Fibroblast of the aortic adventitia (primary cell): Measurements from ENCODE around the gene CCDC141. TPM values are rescaled to one million over a fixed set of nuclear protein-coding genes. Genes with fewer than 3 reads are reported as not detected.

Source experiments
- DNase-seq: peaks from one replicate; pipeline ENCODE4 v3.0.0-alpha.2; 2010; ENCODE audit warnings: low read depth
- H3K4me3 ChIP-seq: 2 replicates; pipeline ENCODE4 v1.5.1; 2011; ENCODE audit warnings: low read depth, mild to moderate bottlenecking, control low read depth, low read length, moderate library complexity
- total RNA-seq: library from RNA; depleted of rRNA; stranded (reverse); fragments of >200 nt; gene quantifications from 2 replicates; pipeline ENCODE4 v1.2.3, GENCODE V29; 2012; ENCODE audit warnings: low replicate concordance
- TF ChIP-seq, protein P1 (sequence below): IDR thresholded peaks from 2 replicates; pipeline ENCODE4 v1.5.1; 2011; ENCODE audit warnings: mild to moderate bottlenecking, low read length, control low read depth, inconsistent platforms; ENCODE audit not compliant: insufficient read depth

The CCDC141 gene
- total RNA-seq, 1 donor = 2.7 TPM

DNA sequence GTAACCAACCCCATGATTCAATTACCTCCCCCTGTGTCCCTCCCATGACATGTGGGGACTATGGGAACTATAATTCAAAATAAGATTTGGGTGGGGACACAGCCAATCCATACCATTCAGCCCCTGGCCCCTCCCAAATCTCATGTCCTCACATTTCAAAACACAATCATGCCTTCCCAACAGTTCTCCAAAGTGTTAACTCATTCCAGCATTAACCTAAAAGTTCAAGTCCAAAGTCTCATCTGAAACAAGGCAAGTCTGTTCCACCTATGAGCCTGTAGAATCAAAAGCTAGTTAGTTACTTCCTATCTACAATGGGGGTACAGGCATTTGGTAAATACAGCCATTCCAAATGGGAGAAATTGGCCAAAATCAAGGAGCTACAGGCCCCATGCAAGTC is 32.0 kb upstream of the CCDC141 start:
- TF ChIP-seq, protein P1, sequence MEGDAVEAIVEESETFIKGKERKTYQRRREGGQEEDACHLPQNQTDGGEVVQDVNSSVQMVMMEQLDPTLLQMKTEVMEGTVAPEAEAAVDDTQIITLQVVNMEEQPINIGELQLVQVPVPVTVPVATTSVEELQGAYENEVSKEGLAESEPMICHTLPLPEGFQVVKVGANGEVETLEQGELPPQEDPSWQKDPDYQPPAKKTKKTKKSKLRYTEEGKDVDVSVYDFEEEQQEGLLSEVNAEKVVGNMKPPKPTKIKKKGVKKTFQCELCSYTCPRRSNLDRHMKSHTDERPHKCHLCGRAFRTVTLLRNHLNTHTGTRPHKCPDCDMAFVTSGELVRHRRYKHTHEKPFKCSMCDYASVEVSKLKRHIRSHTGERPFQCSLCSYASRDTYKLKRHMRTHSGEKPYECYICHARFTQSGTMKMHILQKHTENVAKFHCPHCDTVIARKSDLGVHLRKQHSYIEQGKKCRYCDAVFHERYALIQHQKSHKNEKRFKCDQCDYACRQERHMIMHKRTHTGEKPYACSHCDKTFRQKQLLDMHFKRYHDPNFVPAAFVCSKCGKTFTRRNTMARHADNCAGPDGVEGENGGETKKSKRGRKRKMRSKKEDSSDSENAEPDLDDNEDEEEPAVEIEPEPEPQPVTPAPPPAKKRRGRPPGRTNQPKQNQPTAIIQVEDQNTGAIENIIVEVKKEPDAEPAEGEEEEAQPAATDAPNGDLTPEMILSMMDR = no peak
- H3K4me3 ChIP-seq = no peak overlapping the region
- no peak for DNase-seq

DNA sequence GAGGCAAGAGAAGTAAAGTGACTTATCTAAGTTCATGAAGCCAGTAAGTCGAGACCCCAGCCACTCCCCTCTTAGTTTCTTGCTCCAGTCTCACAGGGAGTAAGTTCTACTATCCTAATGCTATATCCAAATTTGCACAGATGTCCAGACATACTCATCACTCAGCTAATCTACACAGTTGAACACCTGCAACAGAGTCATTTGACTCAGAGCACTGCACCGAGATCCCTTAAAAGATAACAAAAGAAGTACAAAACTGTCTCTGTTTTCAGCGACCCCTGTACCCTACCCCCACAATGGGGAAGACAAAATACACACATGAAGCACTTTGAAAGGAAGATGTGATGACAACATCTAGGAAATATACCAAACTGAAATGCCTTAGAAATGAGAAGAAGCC is 22.6 kb upstream of the CCDC141 start:
- no peak for DNase-seq
- no peak overlapping the region for H3K4me3 ChIP-seq
- TF ChIP-seq, protein P1 = no peak

DNA sequence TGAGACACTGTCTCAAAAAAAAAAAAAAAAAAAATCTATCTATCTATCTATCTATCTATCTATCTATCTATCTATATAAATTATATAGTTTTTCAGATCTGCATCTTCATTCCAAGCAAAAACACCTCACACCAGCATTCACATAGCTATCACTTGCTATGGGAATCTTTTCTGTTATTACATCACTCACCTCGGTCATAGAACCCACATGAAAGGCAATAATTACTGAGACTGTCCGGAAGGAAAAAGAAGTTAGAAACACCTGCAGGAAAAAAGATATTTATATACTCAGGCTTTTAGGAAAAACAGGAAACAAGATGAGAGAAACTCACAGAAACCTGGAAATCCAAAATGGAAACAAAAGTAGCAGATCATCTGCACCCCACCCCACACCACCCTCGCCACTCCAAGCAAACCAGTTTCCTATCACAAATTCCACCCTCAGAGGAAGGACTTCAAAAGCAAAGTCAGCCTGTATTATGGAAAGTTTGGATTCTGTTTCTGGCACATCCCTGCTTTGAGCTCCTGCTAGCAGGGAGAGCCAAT is 21.9 kb upstream of the CCDC141 start:
- TF ChIP-seq, protein P1 = no peak
- H3K4me3 ChIP-seq = no peak overlapping the region

DNA sequence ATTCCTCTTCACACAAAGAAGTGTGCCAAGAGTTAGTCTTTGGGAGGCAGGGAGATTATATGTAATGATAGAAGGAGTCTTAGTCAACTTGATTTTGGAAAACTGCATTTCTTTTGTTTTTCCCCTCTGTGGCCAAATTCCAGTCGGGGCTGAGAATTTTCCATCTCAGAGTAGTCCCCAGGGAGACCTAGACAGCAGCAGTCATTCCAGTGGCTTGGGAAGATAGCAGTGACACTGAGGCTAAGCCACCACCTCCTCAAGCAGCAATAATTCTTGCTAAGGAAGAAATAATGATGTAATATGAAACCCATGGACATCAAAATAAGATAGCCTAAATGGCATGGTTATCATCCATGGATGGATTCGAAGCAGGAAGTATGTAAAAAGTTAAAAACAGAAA is 21.0 kb upstream of the CCDC141 start:
- no peak for DNase-seq
- TF ChIP-seq, protein P1 = no peak
- no peak overlapping the region for H3K4me3 ChIP-seq

More for the DNA sequence above, 21.9 kb upstream of the CCDC141 start:
- no peak for DNase-seq

DNA sequence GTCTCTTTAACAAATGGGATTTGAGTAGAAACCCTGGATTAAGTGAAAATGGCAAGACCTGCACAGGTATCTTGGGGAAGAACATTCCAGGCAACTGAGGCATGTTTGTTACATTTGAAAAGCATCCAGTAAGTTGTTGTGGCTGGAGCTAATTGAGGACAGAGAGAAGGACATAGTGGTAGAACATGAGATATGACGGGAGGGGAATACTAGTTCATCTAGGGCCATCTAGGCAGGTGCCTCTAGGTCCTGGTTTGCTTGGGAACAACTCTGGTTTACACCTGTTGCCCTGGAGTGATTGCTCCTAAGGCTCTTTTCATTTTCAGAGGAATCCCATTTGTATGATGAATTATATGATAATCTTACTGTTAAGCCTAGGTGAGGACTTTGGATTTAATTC is 19.7 kb upstream of the CCDC141 start:
- TF ChIP-seq, protein P1 = no peak
- H3K4me3 ChIP-seq = no peak overlapping the region
- no peak for DNase-seq

DNA sequence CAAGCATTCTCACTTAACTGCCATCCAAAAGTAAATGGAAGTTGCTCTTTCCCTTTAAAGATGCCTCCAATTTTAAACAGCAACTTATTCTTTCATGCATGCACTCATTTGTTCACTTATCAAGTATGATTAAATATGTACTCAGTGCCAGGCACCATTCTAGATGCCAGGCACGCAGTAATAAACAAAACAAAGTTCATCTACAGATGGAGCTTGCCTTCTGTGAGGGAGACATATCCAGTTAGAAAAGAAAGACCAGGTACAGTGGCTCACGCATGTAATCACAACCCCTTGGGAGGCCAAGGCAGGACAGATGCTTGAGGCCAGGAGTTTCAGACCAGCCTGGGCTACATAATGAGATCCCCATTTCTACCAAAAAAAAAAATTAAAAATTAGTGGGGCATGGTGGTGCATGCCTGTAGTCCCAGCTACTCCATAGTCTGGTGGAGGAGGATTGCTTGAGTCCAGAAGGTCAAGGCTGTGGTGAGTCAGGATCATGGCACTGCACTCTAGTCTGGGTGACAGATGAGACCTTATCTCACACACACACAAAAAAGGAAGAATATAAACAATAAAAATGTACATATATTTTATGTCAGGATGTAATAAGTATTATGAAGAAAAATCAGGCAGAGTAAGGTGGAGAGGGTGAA is 19.2 kb upstream of the CCDC141 start:
- DNase-seq = no peak
- no peak overlapping the region for H3K4me3 ChIP-seq
- TF ChIP-seq, protein P1 = no peak
